Measurements from ENCODE around the gene ACY1. TPM values are rescaled to one million over a fixed set of nuclear protein-coding genes. Genes with fewer than 3 reads are reported as not detected.

The ACY1 gene
- total RNA-seq, 1 donor from 2014 or later: 54.2 TPM

DNA sequence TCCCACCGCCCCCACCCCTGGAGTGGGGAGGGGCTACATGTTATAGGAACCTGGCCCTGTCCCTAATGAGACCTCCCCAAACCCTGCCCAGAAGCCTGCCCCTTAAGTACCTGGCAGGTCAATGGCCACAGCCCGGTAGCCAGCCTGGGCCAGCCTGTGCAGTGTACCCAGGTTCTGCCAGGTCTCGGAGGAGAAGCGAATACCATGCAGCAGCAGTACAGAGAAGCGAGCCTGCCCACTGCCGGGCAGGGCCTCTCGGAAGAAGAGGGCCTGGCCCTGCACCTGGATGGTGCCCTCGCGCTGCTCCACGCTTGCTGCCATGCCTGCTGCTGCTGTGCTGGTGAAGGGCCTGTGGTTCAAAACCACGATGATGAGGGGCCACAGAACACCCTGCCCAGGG lies 12.0 kb upstream of the ACY1 start:
- DNase-seq (ENCODE audit: extremely low spot score, unreplicated experiment): no peak
- Mint-ChIP-seq H3K27ac (no peak overlapping the region), H3K27me3 (no peaks in the 10 kb centered on the region), H3K9me3 (no peaks in the 10 kb centered on the region), H3K4me3 (peak overlapping the region; percentile 67), H3K4me1 (ENCODE audit: unreplicated experiment) (peaks cover 27% of the 10 kb centered on the region), H3K36me3 (no peaks in the 10 kb centered on the region)
- TF ChIP-seq, protein P1, sequence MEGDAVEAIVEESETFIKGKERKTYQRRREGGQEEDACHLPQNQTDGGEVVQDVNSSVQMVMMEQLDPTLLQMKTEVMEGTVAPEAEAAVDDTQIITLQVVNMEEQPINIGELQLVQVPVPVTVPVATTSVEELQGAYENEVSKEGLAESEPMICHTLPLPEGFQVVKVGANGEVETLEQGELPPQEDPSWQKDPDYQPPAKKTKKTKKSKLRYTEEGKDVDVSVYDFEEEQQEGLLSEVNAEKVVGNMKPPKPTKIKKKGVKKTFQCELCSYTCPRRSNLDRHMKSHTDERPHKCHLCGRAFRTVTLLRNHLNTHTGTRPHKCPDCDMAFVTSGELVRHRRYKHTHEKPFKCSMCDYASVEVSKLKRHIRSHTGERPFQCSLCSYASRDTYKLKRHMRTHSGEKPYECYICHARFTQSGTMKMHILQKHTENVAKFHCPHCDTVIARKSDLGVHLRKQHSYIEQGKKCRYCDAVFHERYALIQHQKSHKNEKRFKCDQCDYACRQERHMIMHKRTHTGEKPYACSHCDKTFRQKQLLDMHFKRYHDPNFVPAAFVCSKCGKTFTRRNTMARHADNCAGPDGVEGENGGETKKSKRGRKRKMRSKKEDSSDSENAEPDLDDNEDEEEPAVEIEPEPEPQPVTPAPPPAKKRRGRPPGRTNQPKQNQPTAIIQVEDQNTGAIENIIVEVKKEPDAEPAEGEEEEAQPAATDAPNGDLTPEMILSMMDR (conservative IDR thresholded peaks at IDR 0.05): no peak

DNA sequence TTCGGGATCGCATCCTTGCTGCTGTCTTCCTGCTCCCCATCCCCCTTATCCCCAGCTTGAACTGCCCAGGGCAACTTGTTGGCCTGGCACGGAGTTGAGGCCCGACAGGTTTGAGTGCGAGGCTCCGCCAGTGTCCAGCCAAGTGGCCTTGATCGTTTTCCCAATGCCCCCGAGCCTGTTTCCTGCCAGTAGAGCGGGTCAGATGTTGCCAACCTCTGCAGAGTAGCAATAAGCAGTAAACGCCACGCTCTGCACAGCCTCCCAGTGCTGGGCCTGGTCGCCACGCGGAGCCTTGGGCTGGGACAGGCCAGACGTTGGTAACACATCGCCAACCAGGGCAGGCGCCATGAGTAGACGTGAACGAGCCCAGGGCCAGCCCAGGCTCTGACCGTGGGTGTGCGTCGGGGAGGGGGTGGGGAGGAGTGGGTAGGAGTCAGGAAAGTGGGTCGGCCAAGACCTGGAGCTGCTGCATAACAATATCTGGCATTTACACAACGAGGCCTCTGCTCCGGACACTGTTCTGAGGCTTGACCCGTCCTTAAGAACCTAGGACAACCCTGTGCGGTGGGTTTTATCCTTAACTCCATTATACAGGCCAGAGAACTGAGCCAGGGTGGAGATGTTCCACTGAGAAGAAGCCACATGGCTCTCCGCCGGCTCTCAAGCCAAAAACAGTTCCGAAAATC lies 8.9 kb upstream of the ACY1 start:
- DNase-seq (ENCODE audit: extremely low spot score, unreplicated experiment): no peak
- Mint-ChIP-seq H3K9me3 (no peaks in the 10 kb centered on the region), H3K27ac (peak overlapping the region; percentile 83), H3K4me3 (peak overlapping the region; percentile 95), H3K36me3 (no peaks in the 10 kb centered on the region), H3K27me3 (no peaks in the 10 kb centered on the region), H3K4me1 (ENCODE audit: unreplicated experiment) (peaks cover 15% of the 10 kb centered on the region)
- TF ChIP-seq, protein P1 (conservative IDR thresholded peaks at IDR 0.05): no peak

DNA sequence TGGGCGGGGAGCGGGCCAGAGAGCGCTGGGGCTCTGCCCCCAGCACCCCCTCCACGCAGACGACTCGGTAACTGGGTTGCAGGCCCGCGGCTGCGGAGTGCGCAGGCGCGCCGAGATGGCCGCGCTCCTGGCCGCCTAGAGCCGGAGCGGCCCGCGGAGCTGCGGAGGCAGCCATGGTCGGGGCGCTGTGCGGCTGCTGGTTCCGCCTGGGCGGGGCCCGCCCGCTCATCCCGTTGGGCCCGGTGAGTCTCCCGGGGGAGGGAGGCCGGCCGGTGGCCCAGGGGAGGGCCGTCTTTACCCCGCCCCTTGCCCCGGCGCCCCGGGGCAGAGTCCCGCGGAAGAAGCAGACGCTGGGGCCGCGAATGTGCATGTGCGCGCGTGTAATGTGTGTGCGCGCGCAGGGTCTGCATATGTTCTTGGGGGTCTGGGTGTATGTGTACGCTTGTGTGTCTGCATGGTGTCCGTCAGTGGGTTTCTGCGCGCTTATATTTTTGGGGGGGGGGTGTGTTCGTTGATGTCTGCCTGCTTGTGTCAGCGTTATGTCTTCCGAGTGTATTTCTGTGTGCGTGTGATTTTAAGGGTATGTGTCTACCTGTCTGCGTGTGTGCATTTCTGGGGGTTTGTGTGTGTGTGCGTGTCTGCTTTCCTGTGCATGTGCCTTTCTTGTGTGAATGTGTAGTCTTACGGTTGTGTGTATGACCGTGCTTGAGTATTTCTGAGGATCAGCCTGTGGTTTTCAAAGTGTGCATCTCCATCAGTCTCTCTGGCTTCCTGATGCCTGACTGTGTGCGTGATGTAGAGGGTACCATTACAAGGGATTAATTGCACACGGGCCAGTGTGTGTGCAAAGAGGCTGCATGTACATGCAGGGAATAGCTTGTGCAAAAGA lies 8.1 kb upstream of the ACY1 start, which contains the start of gene ABHD14A:
TSS of gene ABHD14A (plus strand) at position 102 of the 889 bp plus-strand sequence. CDS start at position 174, 72 bp downstream.
- Mint-ChIP-seq H3K4me3 (peak within 1 kb of the TSS; percentile 95), H3K36me3 (no peaks in the 10 kb centered on the region), H3K4me1 (ENCODE audit: unreplicated experiment) (peaks cover 15% of the 10 kb centered on the region), H3K9me3 (no peaks in the 10 kb centered on the region), H3K27ac (peak within 1 kb of the TSS; percentile 83), H3K27me3 (no peaks in the 10 kb centered on the region)
- no peak for DNase-seq (ENCODE audit: extremely low spot score, unreplicated experiment)
- TF ChIP-seq, protein P1 (conservative IDR thresholded peaks at IDR 0.05): no peak

DNA sequence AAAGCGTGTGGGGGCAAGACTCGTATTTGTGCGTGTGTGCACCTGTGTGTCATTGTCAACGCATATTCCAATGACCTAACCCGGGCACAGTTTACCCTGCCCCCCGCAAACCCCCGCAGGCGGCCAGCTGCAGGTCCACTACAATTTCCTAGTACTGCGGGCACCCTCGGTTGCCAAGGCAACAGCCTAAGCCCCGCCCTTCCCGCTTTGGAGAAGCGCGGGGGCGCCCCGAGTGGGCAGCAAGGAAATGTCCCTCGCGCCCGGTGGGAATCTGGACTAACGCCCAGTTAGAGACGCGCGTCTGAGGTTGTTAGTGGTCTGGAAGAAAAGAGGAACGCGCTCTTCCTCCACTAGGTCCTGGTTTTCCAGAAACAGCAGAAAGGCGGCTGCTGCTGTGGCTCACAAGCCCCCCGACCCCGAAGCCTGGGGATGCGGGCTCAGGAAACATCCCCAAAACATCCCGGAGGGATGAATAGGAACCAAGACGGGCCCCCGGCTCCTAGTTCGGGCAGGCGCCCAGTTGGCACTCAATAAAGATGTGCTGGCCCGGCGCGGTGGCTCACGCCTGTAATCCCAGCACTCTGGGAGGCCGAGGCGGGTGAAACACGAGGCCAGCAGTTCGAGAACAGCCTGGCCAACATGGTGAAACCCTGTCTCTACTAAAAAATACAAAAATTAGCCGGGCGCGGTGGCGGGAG lies 7.3 kb upstream of the ACY1 start:
- Mint-ChIP-seq H3K36me3 (no peaks in the 10 kb centered on the region), H3K9me3 (no peaks in the 10 kb centered on the region), H3K27ac (peak overlapping the region; percentile 61), H3K27me3 (no peaks in the 10 kb centered on the region), H3K4me1 (ENCODE audit: unreplicated experiment) (peaks cover 12% of the 10 kb centered on the region), H3K4me3 (peak overlapping the region; percentile 90)
- TF ChIP-seq, protein P1 (conservative IDR thresholded peaks at IDR 0.05): peak; percentile 32
- DNase-seq (ENCODE audit: extremely low spot score, unreplicated experiment): no peak

DNA sequence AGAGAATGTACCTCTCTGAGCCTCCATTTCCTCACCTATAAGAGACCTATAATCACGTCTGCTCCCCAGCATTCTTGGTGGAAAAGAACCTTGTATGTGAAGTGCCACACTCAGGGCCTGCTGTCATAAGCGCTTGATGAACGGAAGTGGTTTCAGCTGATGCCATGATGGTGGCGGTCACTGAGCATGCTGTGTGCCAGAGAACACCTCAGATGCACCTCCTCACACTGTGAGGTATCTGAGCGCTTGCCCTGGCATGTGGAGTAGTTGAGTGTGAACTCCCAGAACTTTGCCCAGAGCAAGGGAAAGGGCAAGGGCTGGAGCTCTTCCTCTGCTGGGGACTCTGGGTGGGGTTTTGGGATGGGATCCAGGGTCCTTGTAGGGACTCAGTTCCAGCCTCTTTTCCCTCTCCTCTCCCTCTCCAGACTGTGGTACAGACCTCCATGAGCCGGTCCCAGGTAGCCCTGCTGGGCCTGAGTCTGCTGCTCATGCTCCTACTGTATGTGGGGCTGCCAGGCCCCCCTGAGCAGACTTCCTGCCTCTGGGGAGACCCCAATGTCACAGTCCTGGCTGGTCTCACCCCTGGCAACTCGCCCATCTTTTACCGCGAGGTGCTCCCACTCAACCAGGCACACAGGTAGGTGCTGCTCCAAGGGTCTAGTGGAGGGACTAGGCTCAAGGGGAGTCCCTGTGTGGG lies 5.7 kb upstream of the ACY1 start:
- no peak for DNase-seq (ENCODE audit: extremely low spot score, unreplicated experiment)
- Mint-ChIP-seq H3K36me3 (no peaks in the 10 kb centered on the region), H3K4me1 (ENCODE audit: unreplicated experiment) (peaks cover 17% of the 10 kb centered on the region), H3K9me3 (no peaks in the 10 kb centered on the region), H3K27ac (no peak overlapping the region), H3K27me3 (no peaks in the 10 kb centered on the region), H3K4me3 (peak overlapping the region; percentile 15)
- TF ChIP-seq, protein P1 (conservative IDR thresholded peaks at IDR 0.05): no peak
